ENCODE measurements around the gene TCP11L1. TPM values are rescaled to one million over a fixed set of nuclear protein-coding genes. Genes with fewer than 3 reads are reported as not detected.

TCP11L1 gene
- total RNA-seq, 4 donors from 2014 or later: 19.5 to 53.4 (median 26.8) TPM

- 83 to 90% methylated on average over 1 of the region's 1 CpG for WGBS, 2 donors
These were observed 44.5 kb downstream of the TCP11L1 start for GRCh38 chr11:33083918-33084317.

DNA sequence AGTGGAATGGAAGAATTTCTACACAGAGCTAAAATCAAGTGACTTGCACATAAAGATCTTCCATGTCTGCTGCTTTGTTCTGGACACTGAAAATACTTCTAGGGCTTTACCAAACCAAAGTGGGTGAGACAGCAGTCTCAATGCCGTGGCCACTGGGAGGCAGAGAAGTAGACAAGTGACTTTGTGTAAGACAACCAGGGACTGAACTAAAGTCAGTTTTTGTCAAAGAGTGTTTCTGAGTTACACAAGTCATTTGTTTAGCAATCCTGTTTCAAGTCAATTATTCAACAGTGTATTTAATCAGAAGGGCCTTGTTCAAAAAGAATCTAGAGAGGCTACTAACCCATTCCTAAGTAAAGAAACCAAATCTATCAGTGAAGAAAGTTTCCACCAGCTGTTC is 46.6 kb downstream of the TCP11L1 start:
- WGBS, 2 donors: 78 to 91% methylated on average over 1 of the region's 1 CpG
- TF ChIP-seq POLR2A (IDR thresholded peaks at IDR 0.05): no peak
- TF ChIP-seq, protein P1, sequence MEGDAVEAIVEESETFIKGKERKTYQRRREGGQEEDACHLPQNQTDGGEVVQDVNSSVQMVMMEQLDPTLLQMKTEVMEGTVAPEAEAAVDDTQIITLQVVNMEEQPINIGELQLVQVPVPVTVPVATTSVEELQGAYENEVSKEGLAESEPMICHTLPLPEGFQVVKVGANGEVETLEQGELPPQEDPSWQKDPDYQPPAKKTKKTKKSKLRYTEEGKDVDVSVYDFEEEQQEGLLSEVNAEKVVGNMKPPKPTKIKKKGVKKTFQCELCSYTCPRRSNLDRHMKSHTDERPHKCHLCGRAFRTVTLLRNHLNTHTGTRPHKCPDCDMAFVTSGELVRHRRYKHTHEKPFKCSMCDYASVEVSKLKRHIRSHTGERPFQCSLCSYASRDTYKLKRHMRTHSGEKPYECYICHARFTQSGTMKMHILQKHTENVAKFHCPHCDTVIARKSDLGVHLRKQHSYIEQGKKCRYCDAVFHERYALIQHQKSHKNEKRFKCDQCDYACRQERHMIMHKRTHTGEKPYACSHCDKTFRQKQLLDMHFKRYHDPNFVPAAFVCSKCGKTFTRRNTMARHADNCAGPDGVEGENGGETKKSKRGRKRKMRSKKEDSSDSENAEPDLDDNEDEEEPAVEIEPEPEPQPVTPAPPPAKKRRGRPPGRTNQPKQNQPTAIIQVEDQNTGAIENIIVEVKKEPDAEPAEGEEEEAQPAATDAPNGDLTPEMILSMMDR (IDR thresholded peaks at IDR 0.05): no peak
- H3K4me3 ChIP-seq (ENCODE audit: low read depth, poor library complexity, severe bottlenecking): no peak overlapping the region
- DNase-seq (ENCODE audit: low spot score in 2 of 2): no peak
- intact Hi-C loops (cut with DNase I; ENCODE audit: low total_unique reads): no loop called here

More at GRCh38 chr11:33083918-33084317, 44.5 kb downstream of the TCP11L1 start:
- TF ChIP-seq POLR2A (IDR thresholded peaks at IDR 0.05): no peak
- TF ChIP-seq, protein P1 (IDR thresholded peaks at IDR 0.05): no peak
- DNase-seq (ENCODE audit: low spot score in 2 of 2): no peak
- H3K4me3 ChIP-seq (ENCODE audit: low read depth, poor library complexity, severe bottlenecking): no peak overlapping the region
- intact Hi-C loops (cut with DNase I; ENCODE audit: low total_unique reads): no loop called here

GRCh38 chr11:33089776-33090175 is 50.4 kb downstream of the TCP11L1 start:
- TF ChIP-seq POLR2A (IDR thresholded peaks at IDR 0.05): no peak
- TF ChIP-seq, protein P1 (IDR thresholded peaks at IDR 0.05): no peak
- intact Hi-C loops (cut with DNase I; ENCODE audit: low total_unique reads): no loop called here
- no peak for DNase-seq (ENCODE audit: low spot score in 2 of 2)
- H3K4me3 ChIP-seq (ENCODE audit: low read depth, poor library complexity, severe bottlenecking): no peak overlapping the region

DNA sequence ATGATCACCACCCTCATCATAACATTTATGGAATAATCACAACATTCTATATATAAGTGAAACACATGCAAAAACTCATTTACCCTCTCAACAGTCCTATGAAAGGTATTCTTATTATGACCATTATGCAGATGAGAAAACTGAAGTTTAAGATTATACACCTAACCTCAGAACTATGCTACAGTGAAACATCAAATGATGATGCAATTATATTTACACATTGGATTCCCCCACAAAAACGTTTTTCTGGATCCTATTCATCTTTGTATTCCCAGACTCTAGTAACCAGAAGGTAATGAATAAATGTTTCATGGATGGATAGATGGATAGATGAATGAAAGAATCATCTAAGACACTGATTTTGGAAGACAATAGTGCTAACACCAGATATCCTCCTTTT is 54.8 kb downstream of the TCP11L1 start:
- H3K4me3 ChIP-seq (ENCODE audit: low read depth, poor library complexity, severe bottlenecking): no peak overlapping the region
- intact Hi-C loops (cut with DNase I; ENCODE audit: low total_unique reads): no loop called here
- 29 to 42% methylated on average over 1 of the region's 1 CpG for WGBS, 2 donors
- DNase-seq (ENCODE audit: low spot score in 2 of 2): no peak
- TF ChIP-seq POLR2A (IDR thresholded peaks at IDR 0.05): no peak
- TF ChIP-seq, protein P1 (IDR thresholded peaks at IDR 0.05): no peak

DNA sequence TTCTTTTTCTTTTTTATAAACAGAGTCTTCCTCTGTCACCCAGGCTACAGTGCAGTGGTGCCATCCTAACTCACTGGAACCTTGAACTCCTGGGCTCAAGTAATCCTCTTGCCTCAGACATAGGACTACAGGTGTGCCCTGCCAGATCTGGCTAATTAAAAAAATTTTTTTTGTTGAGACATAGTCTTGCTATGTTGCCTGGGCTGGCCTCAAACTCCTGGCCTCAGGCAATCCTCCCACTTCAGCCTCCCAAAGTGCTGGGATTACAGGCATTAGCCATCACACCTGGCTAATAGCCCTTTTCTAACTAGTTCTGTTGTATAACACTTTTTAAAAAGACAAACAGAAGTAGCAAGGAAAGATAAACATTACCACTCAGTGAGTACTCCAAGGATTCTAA is 64.5 kb downstream of the TCP11L1 start:
- H3K4me3 ChIP-seq (ENCODE audit: low read depth, poor library complexity, severe bottlenecking): no peak overlapping the region
- no peak for TF ChIP-seq POLR2A (IDR thresholded peaks at IDR 0.05)
- TF ChIP-seq, protein P1 (IDR thresholded peaks at IDR 0.05): no peak
- no peak for DNase-seq (ENCODE audit: low spot score in 2 of 2)
- intact Hi-C loops (cut with DNase I; ENCODE audit: low total_unique reads): no loop called here

- no peak overlapping the region for H3K4me3 ChIP-seq (ENCODE audit: low read depth, poor library complexity, severe bottlenecking)
- TF ChIP-seq POLR2A (IDR thresholded peaks at IDR 0.05): no peak
- TF ChIP-seq, protein P1 (IDR thresholded peaks at IDR 0.05): no peak
- intact Hi-C loops (cut with DNase I; ENCODE audit: low total_unique reads): no loop called here
- no peak for DNase-seq (ENCODE audit: low spot score in 2 of 2)
These were observed 70.0 kb downstream of the TCP11L1 start for GRCh38 chr11:33109294-33109895.
